Measurements from ENCODE around the gene COL1A1.

Gene COL1A1

GRCh38 chr17:50172130-50172529, 29.3 kb downstream of the COL1A1 start:
- DNase-seq (ENCODE audit: low spot score) = peak; percentile 58

- no peak for DNase-seq (ENCODE audit: low spot score)
Observed at GRCh38 chr17:50171371-50172071, 29.9 kb downstream of the COL1A1 start.

GRCh38 chr17:50170662-50171370, 30.6 kb downstream of the COL1A1 start:
- DNase-seq (ENCODE audit: low spot score) = no peak

GRCh38 chr17:50169881-50170459, 31.5 kb downstream of the COL1A1 start:
- no peak for DNase-seq (ENCODE audit: low spot score)

- DNase-seq (ENCODE audit: low spot score) = peak; percentile 75
Observed at GRCh38 chr17:50169121-50169764, 32.2 kb downstream of the COL1A1 start.

- no peak for DNase-seq (ENCODE audit: low spot score)
Observed at GRCh38 chr17:50168319-50168718, 33.1 kb downstream of the COL1A1 start.

- no peak for DNase-seq (ENCODE audit: low spot score)
Observed at GRCh38 chr17:50167371-50167770, 34.1 kb downstream of the COL1A1 start.

- DNase-seq (ENCODE audit: low spot score) = no peak
Observed at GRCh38 chr17:50166518-50167181, 34.8 kb downstream of the COL1A1 start.

GRCh38 chr17:50165867-50166517, 35.4 kb downstream of the COL1A1 start, which contains the start of gene SGCA:
TSS of gene SGCA (plus strand) at chr17:50166005. CDS start at chr17:50166041, 36 bp downstream.
- peak; percentile 64 for DNase-seq (ENCODE audit: low spot score)

GRCh38 chr17:50165466-50165865, 36.0 kb downstream of the COL1A1 start:
- no peak for DNase-seq (ENCODE audit: low spot score)

- no peak for DNase-seq (ENCODE audit: low spot score)
Observed at GRCh38 chr17:50165066-50165465, 36.4 kb downstream of the COL1A1 start.

GRCh38 chr17:50164697-50164988, 36.8 kb downstream of the COL1A1 start:
- DNase-seq (ENCODE audit: low spot score) = no peak

- DNase-seq (ENCODE audit: low spot score) = no peak
Observed at GRCh38 chr17:50163843-50164696, 37.4 kb downstream of the COL1A1 start.

GRCh38 chr17:50162466-50163254, 38.8 kb downstream of the COL1A1 start:
- no peak for DNase-seq (ENCODE audit: low spot score)

- DNase-seq (ENCODE audit: low spot score) = no peak
Observed at GRCh38 chr17:50161911-50162288, 39.5 kb downstream of the COL1A1 start.

- peak; percentile 90 for DNase-seq (ENCODE audit: low spot score)
Observed at GRCh38 chr17:50161023-50161910, 40.2 kb downstream of the COL1A1 start.

- no peak for DNase-seq (ENCODE audit: low spot score)
Observed at GRCh38 chr17:50157891-50158290, 43.5 kb downstream of the COL1A1 start.

GRCh38 chr17:50155115-50155819, 46.2 kb downstream of the COL1A1 start:
- DNase-seq (ENCODE audit: low spot score) = no peak
